Nephron progenitor cell (in vitro differentiated cells): ENCODE results near the gene WDR76.

ENCODE experiments used
- DNase-seq: peaks from one replicate; pipeline ENCODE4 v3.0.0; 2021
- H3K27ac Mint-ChIP-seq: 2 replicates; pipeline ENCODE4 v1.8.0; 2021; ENCODE audit warnings: mild to moderate bottlenecking, moderate library complexity, mixed read lengths
- H3K27me3 Mint-ChIP-seq: 2 replicates; pipeline ENCODE4 v1.8.0; 2021; ENCODE audit warnings: mild to moderate bottlenecking, low read depth, mixed read lengths; ENCODE audit not compliant: poor library complexity
- H3K36me3 Mint-ChIP-seq: 2 replicates; pipeline ENCODE4 v1.8.0; 2021; ENCODE audit warnings: low read depth, mixed read lengths
- H3K4me1 Mint-ChIP-seq: 2 replicates; pipeline ENCODE4 v1.8.0; 2021; ENCODE audit warnings: mixed read lengths
- H3K4me3 Mint-ChIP-seq: 2 replicates; pipeline ENCODE4 v1.8.0; 2021; ENCODE audit warnings: mild to moderate bottlenecking, moderate library complexity, mixed read lengths
- H3K9me3 Mint-ChIP-seq: 2 replicates; pipeline ENCODE4 v1.8.0; 2021; ENCODE audit warnings: mild to moderate bottlenecking, moderate library complexity, mixed read lengths
- TF ChIP-seq, protein P1 (sequence below): fragments of 200-600 bp; sonication (generic); IDR thresholded peaks from 2 replicates; pipeline ENCODE4 v1.5.0; 2021; ENCODE audit warnings: antibody characterized with exemption

The WDR76 gene

DNA sequence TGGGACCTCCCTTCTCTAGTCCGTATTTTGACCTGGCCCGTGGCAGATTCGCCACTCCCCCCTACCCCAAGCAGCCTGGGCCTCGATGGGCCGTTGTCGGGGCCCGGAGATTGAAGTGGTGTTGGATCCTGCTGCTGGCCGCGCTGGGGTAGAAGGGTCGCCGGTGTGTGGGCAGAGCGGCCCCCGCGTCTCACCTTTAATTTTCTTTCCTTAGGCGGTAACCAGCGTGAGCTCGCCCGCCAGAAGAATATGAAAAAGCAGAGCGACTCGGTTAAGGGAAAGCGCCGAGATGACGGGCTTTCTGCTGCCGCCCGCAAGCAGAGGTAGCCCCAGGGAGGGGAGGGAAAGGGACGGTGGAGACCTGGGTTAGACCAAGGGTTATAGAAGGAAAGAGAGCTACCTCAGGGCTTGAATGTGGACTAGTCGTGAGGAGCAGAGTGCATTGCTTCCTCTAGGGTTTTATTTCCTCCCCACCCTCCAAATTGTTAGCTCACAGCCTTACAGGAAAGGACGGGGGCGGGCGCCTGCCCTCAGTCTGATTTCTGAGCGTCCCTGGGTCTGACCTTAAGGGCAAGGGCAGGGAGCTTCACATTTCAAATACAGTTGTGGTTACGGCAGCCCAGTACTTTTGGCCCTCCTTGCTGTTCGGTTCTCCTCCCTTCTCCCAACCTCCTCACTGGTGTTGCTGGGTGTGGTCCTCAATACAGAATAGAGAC is 33.9 kb upstream of the WDR76 start:
- H3K36me3 Mint-ChIP-seq, result peaks cover 33% of the 10 kb centered on the region
- H3K27ac Mint-ChIP-seq, result peak overlapping the region; percentile 99
- TF ChIP-seq, protein P1, sequence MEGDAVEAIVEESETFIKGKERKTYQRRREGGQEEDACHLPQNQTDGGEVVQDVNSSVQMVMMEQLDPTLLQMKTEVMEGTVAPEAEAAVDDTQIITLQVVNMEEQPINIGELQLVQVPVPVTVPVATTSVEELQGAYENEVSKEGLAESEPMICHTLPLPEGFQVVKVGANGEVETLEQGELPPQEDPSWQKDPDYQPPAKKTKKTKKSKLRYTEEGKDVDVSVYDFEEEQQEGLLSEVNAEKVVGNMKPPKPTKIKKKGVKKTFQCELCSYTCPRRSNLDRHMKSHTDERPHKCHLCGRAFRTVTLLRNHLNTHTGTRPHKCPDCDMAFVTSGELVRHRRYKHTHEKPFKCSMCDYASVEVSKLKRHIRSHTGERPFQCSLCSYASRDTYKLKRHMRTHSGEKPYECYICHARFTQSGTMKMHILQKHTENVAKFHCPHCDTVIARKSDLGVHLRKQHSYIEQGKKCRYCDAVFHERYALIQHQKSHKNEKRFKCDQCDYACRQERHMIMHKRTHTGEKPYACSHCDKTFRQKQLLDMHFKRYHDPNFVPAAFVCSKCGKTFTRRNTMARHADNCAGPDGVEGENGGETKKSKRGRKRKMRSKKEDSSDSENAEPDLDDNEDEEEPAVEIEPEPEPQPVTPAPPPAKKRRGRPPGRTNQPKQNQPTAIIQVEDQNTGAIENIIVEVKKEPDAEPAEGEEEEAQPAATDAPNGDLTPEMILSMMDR, result no peak
- no peak for DNase-seq
- H3K9me3 Mint-ChIP-seq, result peaks cover 5% of the 10 kb centered on the region
- peak overlapping the region; percentile 98 for H3K4me3 Mint-ChIP-seq
- no peaks in the 10 kb centered on the region for H3K27me3 Mint-ChIP-seq
- H3K4me1 Mint-ChIP-seq, result peaks cover 50% of the 10 kb centered on the region

DNA sequence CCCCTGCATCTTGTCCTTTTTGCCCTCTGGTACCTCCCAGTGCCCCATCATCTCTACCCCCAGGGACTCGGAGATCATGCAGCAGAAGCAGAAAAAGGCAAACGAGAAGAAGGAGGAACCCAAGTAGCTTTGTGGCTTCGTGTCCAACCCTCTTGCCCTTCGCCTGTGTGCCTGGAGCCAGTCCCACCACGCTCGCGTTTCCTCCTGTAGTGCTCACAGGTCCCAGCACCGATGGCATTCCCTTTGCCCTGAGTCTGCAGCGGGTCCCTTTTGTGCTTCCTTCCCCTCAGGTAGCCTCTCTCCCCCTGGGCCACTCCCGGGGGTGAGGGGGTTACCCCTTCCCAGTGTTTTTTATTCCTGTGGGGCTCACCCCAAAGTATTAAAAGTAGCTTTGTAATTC is 33.2 kb upstream of the WDR76 start:
- TF ChIP-seq, protein P1, result no peak
- Mint-ChIP-seq H3K27me3 (no peaks in the 10 kb centered on the region), H3K9me3 (peaks cover 5% of the 10 kb centered on the region)

DNA sequence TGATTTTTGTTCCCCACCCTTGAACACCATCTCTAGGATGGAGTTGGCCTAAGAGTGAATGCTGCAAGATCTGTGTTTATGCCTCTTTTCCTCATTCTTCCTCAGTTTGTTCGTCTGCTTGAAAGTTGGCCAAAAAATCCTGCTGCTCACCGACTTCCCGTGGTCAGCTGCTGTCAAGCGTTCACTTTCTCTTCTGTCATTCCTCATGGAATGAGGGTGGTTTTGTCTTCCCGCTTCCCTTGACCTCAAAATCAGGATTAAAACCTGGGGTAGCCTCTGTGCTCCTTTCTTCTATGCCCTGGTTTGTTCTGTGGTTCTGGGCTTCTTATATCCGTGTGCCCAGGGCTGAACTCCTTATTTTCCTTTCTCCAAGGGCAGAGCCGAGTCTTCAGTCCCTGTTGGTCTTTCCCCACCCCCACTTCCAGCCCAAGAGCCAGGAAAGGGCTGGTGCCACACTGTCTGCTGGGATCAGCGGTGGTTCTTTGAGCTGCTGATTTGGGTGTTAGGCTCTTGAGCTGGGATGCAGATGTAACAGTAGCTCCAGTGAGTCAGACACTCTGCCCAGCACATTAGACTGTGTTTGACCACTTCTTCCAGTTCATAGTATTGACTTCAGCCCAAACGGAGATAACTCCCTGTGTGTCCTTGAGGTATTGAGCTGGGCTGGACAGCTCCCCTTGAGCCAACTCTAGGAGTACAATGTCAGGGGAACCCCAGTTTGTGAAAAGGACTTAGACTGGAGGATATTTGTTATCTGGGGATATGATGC is 32.3 kb upstream of the WDR76 start:
- Mint-ChIP-seq H3K4me1 (peaks cover 65% of the 10 kb centered on the region), H3K27ac (peak overlapping the region; percentile 86), H3K36me3 (peaks cover 47% of the 10 kb centered on the region)

More for the DNA sequence above, 33.2 kb upstream of the WDR76 start:
- Mint-ChIP-seq H3K4me3 (peak overlapping the region; percentile 98), H3K36me3 (peaks cover 39% of the 10 kb centered on the region), H3K4me1 (peaks cover 57% of the 10 kb centered on the region), H3K27ac (peak overlapping the region; percentile 59)
- DNase-seq, result no peak

DNA sequence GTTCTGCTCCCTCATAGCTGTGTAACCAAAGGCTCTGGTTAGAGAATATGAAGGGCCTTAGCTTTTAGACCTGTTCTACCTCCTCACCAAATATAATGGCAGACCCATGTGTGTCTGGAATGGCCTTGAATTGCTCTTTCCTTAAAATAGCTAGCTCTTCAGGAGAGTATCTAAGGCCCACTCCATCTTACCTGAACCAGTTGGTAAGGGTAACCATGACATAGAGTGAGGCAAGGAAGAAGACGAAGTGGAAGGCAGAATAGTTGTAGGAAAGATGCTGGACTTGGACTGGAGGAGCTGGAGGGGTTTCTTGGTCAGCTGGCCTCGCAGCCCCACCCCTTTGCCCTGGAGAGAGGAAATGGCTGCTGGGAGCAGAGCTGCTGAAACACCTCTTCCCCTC is 31.6 kb upstream of the WDR76 start:
- H3K36me3 Mint-ChIP-seq, result peaks cover 55% of the 10 kb centered on the region
- peak overlapping the region; percentile 71 for H3K27ac Mint-ChIP-seq
- H3K9me3 Mint-ChIP-seq, result peaks cover 5% of the 10 kb centered on the region
- H3K4me1 Mint-ChIP-seq, result peaks cover 73% of the 10 kb centered on the region
- no peaks in the 10 kb centered on the region for H3K27me3 Mint-ChIP-seq
- H3K4me3 Mint-ChIP-seq, result no peak overlapping the region
- DNase-seq, result no peak
- TF ChIP-seq, protein P1, result no peak

More for the DNA sequence above, 32.3 kb upstream of the WDR76 start:
- Mint-ChIP-seq H3K27me3 (no peaks in the 10 kb centered on the region), H3K9me3 (peaks cover 5% of the 10 kb centered on the region), H3K4me3 (peak overlapping the region; percentile 98)
- TF ChIP-seq, protein P1, result no peak
- DNase-seq, result no peak

DNA sequence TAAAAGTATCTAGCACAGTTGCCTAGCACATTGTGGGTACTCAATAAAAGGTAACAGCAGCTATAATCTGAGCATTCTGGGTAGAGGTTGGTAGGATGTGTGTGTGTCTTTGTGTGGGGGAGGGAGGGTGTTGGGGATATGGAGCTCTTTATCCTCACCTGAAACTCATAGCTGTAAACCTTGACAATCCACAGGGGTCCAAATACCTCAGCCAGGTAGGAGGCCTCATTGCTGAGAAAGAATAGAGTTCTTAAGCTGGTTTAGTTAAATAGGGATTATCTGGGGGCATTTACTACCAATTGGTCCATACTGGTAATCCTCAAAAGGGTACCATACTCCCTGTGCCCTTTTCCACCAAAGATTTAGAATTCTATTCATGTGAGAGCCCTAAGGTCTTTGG is 30.8 kb upstream of the WDR76 start:
- TF ChIP-seq, protein P1, result no peak
- Mint-ChIP-seq H3K27ac (peak overlapping the region; percentile 50), H3K4me3 (no peak overlapping the region), H3K4me1 (peaks cover 81% of the 10 kb centered on the region), H3K36me3 (peaks cover 60% of the 10 kb centered on the region), H3K27me3 (no peaks in the 10 kb centered on the region), H3K9me3 (peaks cover 5% of the 10 kb centered on the region)
- DNase-seq, result no peak
